Vagina (tissue), 2 donors: ENCODE measurements around the gene DCAF8.

Experiments used
- CTCF ChIP-seq, 3 experiments: fragments of 450-650 bp in 2 of 3; fragments of 200-600 bp in 1 of 3; sonication (generic) in 1 of 3; IDR thresholded peaks; one replicate each; pipeline ENCODE4 v1.5.1; 2017 to 2019; ENCODE audit warnings: antibody characterized with exemption in 3 of 3, mild to moderate bottlenecking in 2 of 3, moderate library complexity in 2 of 3
- POLR2A ChIP-seq, 2 donors: fragments of 450-650 bp; IDR thresholded peaks; one replicate each; pipeline ENCODE4 v1.6.1; 2017; ENCODE audit warnings: antibody characterized with exemption in 2 of 2, mild to moderate bottlenecking in 2 of 2, moderate library complexity in 2 of 2
- POLR2AphosphoS5 ChIP-seq, 2 donors: sonication (generic); formaldehyde crosslinking; IDR thresholded peaks; one replicate each; pipeline ENCODE4 v1.9.0; 2017; ENCODE audit warnings: antibody characterized with exemption in 2 of 2, mild to moderate bottlenecking in 2 of 2, low read depth in 1 of 2; ENCODE audit not compliant: insufficient read depth in 1 of 2

GRCh38 chr1:160167580-160167979 lies 94.8 kb downstream of the DCAF8 start:
- no peak for TF ChIP-seq POLR2A (IDR thresholded peaks at IDR 0.05)
- no peak for TF ChIP-seq POLR2AphosphoS5 (IDR thresholded peaks at IDR 0.05; ENCODE audit: insufficient read depth in 1 of 2, low read depth in 1 of 2)
- no peak for TF ChIP-seq CTCF (IDR thresholded peaks at IDR 0.05)
